ENCODE measurements around the gene SDSL.

The SDSL gene, protein sequence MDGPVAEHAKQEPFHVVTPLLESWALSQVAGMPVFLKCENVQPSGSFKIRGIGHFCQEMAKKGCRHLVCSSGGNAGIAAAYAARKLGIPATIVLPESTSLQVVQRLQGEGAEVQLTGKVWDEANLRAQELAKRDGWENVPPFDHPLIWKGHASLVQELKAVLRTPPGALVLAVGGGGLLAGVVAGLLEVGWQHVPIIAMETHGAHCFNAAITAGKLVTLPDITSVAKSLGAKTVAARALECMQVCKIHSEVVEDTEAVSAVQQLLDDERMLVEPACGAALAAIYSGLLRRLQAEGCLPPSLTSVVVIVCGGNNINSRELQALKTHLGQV

DNA sequence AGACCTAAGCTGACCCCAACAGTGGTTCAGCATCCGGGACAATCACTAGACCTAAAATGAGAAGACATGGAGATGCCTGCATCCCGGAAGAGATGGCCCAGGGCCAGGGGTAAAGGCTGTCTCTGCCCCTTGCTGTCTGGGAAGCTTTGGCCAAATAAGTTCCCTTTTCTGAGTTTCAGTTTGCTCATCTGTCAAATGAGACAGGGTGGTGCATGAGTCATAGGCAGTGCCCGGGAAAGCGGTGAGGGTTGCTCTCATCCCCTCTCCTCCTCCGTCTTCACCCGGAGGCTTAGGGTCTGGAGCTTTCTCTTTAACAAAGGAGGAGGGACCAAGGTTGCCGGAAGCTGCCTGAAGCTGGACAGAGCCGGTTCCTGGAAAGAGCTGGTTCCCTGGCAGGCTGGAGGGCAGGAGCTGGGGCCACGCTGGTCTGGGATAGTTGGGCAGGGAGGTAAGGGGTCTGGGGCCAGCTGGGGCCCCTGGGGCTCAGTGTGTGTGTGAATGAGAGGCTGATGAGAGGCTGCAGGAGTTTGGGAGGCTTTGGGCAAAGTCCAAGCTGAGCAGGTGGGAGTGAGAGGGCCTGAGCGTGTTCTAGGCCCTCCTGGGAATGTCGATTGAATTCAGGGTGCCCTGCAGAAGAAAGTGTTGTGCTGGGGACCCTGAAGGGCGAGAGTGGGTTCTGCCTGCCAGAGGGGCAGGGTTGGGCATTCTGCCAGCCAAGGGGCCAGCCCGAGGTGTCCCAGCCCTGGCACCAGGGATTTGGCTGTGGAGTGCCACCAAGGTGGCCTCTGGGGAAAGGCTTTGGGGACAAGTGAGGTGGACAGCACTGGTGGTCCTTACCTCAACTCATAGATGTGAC lies at the start of gene SDSL:
SDSL (plus strand) TSS at position 351 of the 856 bp plus-strand sequence. CDS start 5,603 bp downstream, outside the sequence.
- peak; percentile 61 for DNase-seq

DNA sequence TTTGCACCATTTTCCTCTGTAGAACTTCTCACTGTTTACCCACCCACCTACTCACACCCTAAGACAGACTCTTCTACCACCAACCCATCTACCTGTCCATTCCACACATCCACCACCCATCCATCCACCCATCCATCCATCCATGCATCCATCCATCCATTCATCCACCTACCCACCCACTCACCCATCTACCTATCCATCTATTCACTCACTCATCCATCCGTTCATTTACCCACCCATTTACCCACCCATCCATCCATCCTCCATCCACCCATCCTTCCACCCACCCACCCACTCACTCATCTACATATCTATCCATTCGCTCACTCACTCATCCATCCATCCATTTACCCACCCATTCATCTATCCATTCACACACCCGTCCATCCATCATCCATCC lies 48.7 kb upstream of the SDSL start:
- no peak for DNase-seq

DNA sequence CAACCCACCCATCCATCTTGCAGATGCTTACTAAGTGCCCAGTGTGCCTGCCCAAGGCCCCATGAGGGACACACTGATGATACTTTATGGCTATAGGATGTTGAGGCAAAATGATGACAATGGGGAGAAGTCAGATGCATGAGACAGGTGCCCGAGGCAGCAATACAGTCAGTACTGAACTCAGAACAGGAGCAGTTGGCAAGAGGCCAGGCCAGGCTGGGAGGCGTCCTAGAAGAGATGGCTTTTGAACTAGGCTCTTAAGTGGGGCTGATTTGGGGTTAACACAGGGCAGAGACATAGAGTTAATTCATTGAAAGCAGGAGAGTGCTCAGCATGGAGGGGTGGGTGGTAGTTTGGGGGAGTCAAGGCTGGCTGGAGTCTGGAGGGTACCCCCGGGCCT lies 48.2 kb upstream of the SDSL start:
- DNase-seq, result no peak

DNA sequence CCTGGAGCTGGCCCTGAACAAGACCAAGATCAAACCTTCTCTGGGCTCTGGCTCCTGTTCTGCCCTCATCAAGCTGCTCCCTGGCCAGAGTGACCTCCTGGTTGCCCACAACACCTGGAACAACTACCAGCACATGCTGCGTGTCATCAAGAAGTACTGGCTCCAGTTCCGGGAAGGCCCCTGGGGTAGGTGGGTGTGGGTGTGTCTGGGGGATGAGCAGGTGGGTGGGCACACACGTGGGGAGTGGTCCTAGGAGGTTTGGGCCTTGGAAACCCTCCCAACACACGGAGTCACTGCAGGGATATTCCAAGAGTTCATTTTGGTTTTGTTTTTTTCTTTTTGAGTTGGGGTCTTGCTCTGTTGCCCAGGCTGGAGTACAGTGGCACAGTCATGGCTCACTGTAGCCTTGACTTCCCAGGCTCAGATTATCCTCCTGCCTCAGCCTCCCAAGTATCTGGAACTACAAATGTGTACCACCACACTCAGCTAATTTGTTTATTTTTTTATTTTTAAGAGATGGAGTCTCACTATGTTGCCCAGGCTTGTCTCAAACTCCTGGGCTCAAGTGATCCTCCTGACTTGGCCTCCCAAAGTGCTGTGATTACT lies 47.3 kb upstream of the SDSL start:
- DNase-seq, result no peak

DNA sequence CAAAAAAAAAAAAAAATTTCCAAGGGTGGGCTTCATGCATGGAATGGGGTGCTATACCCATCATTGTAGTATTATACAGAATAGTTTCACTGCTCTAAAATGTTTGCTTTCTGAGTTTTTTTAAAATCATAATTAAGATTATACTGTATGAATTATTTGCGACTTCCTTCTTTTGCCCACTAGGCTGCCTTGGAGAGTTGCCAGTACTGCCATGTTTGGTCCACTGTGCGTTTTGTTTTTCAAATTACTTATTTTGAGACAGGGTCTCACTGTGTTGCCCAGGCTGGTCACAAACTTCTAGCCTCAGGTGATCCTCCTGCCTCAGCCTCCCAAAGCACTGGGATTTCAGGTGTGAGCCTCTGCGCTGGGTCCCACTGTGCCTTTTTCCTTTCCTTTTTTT lies 43.9 kb upstream of the SDSL start:
- DNase-seq, result no peak

DNA sequence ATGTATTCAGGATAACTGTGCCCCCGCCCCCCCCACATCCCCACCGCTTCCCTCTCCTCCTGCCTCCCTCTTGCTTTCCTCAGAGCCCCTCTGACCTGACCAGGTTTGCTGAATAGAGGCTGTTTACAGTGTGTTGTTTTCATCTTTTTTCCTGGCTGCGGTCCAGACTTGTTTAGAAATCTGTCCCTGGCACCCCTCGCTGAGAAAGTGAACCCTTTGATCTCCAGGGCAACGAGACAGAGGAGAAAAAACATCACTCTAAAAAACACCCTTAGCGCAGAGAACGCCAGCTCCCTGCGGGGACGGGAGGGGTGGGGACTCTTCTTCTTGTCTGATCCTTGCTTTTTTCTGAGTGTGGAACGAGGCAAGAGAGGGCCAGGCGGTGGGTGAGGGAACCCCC lies 41.0 kb upstream of the SDSL start:
- DNase-seq, result no peak

DNA sequence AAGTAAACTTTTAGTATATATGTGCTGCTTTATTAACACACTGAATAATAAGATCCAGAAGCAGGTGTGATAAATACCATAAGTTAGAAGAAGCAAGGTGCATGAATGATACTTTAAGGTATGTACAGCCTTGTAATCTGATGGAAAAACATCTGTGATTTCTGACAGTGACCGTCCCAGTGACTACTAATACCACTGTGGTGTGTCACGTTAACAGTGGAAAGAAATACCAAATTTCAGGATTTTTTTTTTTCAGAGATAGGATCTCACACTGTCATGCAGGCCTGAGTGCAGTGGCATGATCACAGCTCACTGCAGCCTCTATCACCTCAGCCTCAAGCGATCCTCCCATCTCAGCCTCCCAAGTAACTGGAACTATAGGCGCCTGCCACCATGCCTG lies 40.0 kb upstream of the SDSL start:
- DNase-seq, result no peak

DNA sequence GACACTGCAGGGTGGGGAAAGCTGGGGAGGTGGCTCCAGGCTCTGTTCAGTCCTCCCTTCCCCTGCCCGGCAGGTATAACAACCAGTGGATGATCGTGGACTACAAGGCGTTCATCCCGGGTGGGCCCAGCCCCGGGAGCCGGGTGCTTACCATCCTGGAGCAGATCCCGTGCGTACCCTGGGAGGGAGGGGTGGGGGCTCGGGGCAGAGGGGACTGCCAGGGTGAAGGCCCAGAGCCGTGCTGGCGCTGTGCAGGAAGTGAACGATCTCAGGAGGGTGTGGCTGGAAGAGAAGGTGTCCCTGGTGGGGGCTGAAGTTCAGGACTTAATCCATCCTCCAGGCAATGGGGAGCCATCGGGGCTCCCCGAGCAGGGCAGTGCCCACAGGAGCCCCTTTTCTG lies 37.4 kb upstream of the SDSL start:
- DNase-seq, result no peak

DNA sequence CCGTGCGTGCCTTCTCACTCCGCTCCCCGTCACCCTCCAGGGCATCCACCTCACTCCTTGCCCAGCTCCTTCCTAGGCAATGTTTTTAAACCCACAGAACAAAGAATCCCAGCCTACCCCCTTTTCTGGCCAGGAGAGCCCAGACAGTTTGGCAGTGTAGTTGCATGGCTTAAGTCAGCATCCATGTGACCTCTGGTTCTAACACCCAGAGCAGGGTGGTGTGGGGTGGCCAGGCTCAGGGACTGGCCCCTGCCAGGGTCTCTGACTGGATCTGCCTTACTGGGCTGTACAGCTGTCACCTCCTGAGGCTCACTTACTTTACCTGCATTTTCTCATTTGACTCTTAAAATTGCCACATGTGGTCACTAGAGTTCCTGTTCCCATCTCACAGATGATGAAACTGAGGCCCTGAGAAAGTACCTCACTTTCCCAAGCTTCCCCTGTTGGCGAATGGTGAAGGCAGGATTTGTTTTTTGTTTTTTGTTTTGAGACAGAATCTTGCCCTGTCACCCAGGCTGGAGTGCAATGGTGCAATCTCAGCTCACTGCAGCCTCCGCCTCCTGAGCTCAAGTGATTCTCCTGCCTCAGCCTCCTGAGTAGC lies 36.8 kb upstream of the SDSL start:
- DNase-seq, result no peak

DNA sequence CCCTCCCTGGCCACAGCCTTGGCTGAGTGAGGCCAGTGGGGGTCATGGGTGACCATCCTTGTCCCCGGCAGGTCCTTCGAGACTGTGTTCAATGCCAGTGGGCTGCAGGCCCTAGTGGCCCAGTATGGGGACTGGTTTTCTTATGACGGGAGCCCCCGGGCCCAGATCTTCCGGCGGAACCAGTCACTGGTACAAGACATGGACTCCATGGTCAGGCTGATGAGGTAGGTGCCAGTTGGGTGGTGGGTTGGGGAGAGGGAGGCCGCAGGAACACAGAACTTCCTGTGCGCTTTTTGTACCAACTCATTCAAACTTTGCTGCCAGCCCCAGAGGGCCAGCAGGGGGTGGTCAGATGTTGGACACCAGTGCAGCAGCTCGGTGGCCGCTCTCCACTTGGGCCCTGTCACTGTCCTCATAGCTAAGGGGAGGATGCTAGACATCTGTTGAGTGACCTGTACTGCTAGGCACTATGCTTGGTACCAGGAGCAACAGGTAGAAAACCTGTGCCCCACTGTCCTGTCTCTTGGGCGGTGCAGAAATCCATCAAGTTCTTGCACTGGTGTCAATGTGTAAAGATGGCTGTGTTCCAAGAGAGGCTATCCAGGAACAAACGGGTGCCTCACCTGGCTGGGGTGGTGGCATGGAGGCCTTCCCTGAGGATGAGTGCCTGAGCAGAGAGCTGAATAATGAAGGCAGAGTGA lies 35.2 kb upstream of the SDSL start:
- DNase-seq, result no peak

DNA sequence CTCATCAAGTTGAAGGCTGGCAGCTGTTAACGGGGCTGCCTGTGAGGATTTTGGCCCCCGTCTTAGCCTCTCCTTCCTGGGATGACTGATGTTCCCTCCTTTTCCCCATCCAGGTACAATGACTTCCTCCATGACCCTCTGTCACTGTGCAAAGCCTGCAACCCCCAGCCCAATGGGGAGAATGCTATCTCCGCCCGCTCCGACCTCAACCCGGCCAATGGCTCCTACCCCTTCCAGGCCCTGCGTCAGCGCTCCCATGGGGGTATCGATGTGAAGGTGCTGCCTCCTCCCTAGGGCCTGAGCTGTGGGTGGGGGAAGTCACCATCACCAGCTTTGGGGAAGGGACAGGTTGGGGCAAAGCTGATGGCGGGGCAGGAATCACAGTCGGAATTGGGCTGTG lies 34.5 kb upstream of the SDSL start:
- no peak for DNase-seq

DNA sequence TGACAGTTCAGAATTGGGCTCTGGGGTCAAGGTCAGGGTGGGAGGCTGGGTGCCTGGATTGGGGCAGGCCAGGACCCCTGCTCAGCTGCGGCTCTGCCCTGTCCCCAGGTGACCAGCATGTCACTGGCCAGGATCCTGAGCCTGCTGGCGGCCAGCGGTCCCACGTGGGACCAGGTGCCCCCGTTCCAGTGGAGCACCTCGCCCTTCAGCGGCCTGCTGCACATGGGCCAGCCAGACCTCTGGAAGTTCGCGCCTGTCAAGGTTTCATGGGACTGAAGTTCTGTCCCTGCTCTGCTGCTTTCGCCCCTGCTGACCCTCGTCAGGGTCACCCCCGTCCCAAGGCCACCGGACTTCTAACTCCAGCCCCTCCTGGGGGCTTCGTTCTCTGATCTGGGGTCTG lies 33.8 kb upstream of the SDSL start:
- no peak for DNase-seq

DNA sequence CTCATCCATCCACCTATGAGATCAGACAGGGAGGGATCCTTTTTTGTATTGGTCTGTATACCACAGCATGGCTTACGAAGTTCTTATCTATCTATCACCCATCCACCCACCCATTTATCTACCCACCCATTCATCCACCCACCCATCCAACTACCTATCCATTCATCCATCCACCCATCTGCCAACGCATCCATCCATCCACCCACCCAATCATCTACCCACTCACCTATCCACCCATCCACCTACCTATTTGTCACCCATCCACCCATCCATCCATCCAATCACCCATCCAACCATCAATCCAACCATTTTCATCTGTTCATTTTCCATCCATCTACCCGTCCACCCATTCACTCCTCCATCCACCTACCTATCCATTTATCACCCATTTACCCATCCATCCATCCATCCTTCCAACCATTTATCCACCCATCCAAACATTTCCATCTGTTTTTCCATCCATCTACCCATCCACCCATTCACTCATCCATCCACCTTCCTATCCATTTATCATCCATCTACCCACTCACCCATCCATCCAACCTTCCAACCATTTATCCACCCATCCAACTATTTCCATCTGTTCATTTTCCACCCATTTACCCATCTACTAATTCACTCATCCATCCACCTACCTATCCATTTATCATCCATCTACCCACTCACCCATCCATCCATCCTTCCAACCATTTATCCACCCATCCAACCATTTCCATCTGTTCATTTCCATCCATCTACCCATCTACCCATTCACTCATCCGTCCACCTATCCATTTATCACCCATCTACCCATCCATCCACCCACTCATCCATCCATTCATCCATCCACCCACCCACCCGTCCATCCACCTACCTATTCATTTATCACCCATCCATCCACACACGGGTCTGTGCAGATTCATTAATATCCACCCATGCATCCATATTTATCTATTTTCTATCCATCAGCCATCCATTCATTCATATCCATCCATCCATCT lies 31.8 kb upstream of the SDSL start:
- no peak for DNase-seq

DNA sequence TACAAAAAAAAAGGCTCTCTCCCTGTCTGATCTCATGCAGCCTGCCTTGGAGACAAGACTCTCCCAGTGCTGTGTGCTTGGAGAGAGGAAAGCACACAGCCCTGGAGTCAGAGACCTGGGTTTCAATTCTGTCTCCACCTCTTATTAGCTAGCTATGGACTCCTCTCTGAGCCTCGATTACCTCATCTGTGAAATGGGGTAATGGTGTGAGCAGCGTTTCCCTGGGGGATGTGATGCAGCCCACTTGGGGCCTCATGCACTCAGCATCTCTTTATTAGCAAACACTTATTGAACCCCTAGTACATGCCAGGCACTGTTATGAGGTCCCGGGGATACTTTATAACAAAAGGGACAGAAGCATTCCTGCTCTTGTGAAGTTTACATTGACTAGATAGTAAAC lies 31.0 kb upstream of the SDSL start:
- DNase-seq, result no peak

DNA sequence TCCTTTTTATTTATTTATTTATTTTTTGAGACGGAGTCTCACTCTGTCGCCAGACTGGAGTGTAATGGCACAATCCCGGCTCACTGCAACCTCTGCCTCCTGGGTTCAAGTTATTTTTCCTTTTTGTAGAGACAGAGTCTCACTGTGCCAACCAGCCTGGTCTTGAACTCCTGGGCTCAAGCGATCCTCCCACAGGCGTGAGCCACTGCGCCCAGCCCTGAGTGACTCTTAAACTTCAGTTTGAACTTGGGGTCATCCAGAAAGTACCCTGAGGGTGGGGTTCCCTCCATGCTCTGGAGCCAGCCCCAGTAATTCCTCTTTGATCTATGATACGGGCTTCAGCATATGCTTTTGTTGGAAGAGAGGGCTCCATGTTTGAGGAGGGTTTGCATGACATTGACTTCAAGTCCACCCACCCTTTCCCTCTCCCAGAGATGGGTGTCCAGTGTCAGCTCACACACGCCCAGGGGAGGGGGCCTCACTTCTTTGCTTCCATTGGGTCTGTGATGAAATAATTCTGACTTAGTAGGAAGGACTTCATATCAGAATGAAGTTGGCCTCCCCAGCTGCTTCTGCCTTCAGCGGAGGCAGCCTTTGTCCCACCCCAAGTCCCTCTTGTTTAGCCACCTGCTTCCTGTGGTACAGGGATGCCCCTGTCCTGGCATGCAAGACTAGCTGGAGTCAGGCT lies 30.4 kb upstream of the SDSL start:
- no peak for DNase-seq

DNA sequence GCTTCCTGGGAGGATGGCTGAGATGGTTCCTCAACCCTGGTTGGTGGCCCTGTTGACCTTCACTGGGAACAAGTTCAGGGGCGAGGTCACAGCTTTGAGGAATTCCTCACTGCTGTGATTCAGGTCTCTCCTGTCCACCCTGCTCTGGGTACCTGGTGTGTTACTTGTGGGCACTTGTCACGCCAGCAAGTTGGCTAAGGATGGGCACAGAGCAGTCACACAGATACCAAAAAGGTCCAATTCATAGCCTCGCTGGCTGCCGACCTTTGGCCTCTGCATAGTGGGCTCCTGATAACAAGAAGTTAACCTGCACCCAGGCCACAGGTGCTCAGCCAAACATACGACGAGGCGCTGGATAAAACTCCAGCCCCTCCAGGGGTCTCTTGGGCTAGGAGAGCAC lies 29.7 kb upstream of the SDSL start:
- no peak for DNase-seq

DNA sequence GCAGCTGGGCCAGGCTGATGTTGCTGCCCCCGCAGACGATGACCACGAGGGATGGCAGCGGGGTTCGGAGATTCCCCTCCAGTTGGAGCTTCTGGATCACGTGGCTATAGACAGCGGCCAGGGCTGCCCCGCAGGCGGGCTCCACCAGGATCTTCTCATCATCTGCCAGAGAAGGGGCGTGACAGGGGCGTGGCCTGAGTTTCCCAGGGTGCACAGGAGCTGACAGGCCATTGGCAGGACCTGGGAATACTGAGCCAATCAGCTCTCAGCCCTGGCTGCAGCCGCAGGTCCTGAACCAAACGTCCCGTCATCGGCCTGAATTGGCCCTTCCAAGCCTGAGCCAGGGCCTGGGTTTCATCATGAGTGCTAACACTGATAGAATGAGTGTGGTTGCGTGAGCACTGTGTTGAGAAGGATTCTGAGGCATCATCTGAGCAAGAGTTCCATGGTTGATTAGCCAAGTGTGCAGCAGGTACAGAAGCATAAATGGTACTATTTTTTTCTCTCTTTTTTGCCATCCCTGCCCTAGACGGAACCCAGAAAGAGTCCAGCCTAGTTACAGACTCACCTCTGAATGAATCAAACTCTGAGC lies 29.1 kb upstream of the SDSL start:
- no peak for DNase-seq

DNA sequence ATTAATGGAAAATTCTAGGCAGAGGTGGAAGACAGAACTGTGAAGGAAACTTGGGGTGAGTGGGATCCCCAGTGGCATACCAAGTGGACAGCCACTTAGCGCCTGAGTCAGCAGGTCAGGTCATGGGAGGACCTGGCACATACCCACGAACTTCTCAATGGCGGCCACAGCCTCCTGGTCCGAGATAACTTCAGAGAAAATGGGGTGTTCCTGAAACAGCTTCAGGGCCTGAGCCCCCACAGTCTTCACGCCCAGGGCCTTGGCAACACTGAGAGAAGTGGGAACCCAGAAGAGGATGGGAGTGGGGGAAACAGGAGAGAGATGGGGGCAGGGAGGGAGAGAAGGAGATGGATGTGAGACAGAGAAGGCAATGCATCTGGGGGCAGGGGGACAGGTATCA lies 28.4 kb upstream of the SDSL start:
- no peak for DNase-seq

DNA sequence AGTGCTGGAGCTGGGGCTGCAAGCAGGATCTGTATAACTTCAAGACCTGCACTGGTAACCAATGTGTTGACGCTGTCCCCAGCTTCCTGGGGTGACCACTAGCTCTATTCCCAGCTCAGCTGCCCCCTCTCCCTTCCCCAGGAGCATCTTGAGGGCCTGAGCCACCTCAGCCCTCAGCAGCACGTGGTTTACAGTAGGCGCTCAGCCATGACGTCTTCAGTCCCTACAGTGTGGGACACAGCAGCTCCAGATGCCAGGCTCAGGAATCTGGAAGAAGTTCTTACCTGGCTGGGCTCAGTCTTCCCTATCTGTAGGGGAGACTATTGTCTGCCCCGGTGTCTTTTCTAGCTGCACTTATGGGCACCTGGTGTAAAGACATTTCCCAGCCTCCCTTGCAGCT lies 27.1 kb upstream of the SDSL start:
- DNase-seq, result no peak

DNA sequence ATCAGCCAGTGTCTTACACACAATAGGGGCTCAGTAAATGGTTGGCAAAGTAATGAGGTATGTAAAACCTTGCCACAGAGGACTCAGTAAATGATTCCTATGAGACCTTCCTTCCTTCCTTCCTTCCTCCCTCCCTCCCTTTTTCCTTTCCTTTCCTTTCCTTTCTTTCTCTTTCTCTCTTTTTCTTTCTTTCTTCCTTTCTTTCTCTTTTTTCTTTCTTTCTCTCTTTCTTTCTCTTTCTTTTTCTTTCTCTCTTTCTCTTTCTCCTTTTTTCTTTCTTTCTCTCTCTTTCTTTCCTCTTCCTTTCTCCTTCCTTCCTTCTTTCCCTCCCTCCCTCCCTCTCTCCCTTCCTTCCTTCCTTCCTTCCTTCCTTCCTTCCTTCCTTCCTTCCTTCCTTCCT lies 26.0 kb upstream of the SDSL start:
- no peak for DNase-seq
